Activated T-cell treated with anti-CD3 and anti-CD28 coated beads, Interleukin-2, amount 50 U/mL, for 4 hours (primary cell): ENCODE measurements around the gene XCR1. TPM values are rescaled to one million over a fixed set of nuclear protein-coding genes. Genes with fewer than 3 reads are reported as not detected.
"Not testable (repeated sequence)": the region's sequence is repeated elsewhere in the genome, so short reads cannot be mapped to it uniquely, and the experiment has no call there.

Source experiments
- ATAC-seq, 2 donors: fragments of 200-7000 bp; cut with Tn5 transposase; one replicate each; pipeline ENCODE4 v1.10.0; 2021
- DNase-seq: peaks from one replicate; pipeline ENCODE4 v3.0.0-alpha.2; 2020
- H3K27me3 Mint-ChIP-seq: one replicate; pipeline ENCODE4 v1.8.0; 2021; ENCODE audit warnings: low read depth, mixed read lengths
- H3K36me3 Mint-ChIP-seq: one replicate; pipeline ENCODE4 v1.8.0; 2022; ENCODE audit warnings: mixed read lengths; ENCODE audit not compliant: insufficient read depth
- H3K4me1 Mint-ChIP-seq: one replicate; pipeline ENCODE4 v1.8.0; 2021; ENCODE audit warnings: low read depth, mixed read lengths
- H3K4me3 Mint-ChIP-seq: one replicate; pipeline ENCODE4 v1.8.0; 2021; ENCODE audit warnings: mild to moderate bottlenecking, moderate library complexity, mixed read lengths
- H3K9me3 Mint-ChIP-seq: one replicate; pipeline ENCODE4 v1.8.0; 2021; ENCODE audit warnings: mixed read lengths
- total RNA-seq, 3 donors: library from RNA; stranded (reverse); gene quantifications; one replicate each; pipeline ENCODE4 v1.2.1, GENCODE V29; 2021

XCR1 gene
- total RNA-seq, 3 donors from 2014 or later: not detected

- H3K9me3 Mint-ChIP-seq: no peaks in the 10 kb centered on the region
- ATAC-seq (no peak), DNase-seq (no peak)
- H3K36me3 Mint-ChIP-seq: no peaks in the 10 kb centered on the region
- H3K27me3 Mint-ChIP-seq: peaks cover 12% of the 10 kb centered on the region
- H3K4me1 Mint-ChIP-seq: peaks cover 9% of the 10 kb centered on the region
- H3K4me3 Mint-ChIP-seq: no peak overlapping the region
Measured at GRCh38 chr3:46058981-46059380, 31.7 kb upstream of the XCR1 start.

DNA sequence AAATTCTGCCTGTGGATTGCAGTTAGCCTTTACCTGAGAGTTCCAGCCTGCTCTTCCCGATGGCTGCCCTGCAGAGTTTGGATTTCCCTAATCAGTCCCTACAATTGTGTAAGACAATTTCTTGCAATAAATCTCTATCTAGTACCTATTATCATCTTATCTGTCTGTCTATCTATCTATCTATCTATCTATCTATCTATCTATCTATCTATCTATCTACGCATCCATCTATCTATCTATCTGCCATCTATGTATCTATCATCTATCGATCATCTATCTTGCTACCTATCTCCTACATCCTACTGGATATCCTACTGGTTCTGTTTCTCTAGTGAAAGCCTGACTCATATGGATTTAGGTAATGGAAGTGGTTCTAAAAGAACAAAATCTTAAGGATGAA lies 30.4 kb upstream of the XCR1 start:
- H3K36me3 Mint-ChIP-seq: no peaks in the 10 kb centered on the region
- no peaks in the 10 kb centered on the region for H3K4me1 Mint-ChIP-seq
- H3K9me3 Mint-ChIP-seq: no peaks in the 10 kb centered on the region
- DNase-seq (no peak), ATAC-seq (no peak)
- H3K4me3 Mint-ChIP-seq: no peak overlapping the region
- H3K27me3 Mint-ChIP-seq: peaks cover 12% of the 10 kb centered on the region

DNA sequence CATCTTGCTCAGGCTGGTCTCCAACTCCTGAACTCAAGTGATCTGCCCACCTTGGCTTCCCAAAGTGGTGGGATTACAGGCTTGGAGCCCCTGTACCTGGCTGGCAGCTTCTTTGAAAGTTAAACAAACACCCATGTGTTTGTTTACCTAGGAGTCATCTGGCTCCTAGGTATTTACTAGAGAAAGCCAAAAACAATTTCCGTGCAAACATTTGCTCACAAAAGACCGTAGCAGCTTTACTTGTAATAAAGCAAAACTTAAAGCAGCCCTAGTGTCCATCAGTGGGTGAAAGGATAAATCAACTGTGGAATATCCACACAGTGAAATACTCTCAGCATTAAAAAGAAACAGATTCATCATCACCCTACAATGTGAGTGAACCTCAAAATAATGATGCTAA lies 29.4 kb upstream of the XCR1 start:
- DNase-seq: no peak
- ATAC-seq: no peak
- Mint-ChIP-seq H3K27me3 (peaks cover 16% of the 10 kb centered on the region), H3K36me3 (no peaks in the 10 kb centered on the region), H3K9me3 (no peaks in the 10 kb centered on the region), H3K4me3 (no peak overlapping the region), H3K4me1 (no peaks in the 10 kb centered on the region)

DNA sequence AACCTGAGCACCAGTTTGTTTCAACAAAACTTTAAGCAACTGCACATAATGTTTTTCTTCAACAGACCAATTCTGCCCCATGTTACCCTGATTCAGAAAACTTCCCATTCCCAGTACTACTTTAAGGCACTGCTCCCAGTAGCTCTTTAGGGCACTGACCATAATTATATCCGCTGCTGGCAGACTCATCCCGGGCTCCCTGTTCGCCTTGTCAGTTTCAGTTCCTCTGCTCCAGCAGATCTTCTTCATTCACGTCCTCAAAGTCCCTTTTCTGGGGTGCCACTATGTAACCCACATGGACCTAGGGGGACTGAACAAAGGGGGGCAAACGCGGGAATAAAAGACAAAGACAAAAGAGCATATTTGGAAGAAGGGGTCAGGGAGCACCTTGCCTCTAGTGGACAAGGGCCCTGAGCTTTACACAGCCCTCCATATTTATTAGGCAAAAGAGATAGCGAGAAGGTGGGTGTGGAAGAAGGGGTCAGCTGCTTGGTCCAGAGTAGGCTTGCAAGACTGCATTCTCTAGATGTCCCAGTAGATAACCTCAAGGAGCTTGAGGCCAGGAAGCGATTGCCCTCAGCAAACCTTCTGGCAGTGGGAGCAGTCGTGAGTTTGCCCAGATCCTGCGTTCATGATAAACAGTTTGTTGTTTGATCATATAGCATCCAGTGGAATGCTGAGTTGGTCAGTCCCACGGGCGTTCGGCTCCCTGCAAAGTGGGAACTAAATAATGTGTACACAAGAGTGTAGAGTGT lies 26.7 kb upstream of the XCR1 start:
- H3K4me1 Mint-ChIP-seq, H3K4me3 Mint-ChIP-seq, DNase-seq, ATAC-seq, H3K36me3 Mint-ChIP-seq, H3K9me3 Mint-ChIP-seq: not testable (repeated sequence)
- peaks cover 16% of the 10 kb centered on the region for H3K27me3 Mint-ChIP-seq

DNA sequence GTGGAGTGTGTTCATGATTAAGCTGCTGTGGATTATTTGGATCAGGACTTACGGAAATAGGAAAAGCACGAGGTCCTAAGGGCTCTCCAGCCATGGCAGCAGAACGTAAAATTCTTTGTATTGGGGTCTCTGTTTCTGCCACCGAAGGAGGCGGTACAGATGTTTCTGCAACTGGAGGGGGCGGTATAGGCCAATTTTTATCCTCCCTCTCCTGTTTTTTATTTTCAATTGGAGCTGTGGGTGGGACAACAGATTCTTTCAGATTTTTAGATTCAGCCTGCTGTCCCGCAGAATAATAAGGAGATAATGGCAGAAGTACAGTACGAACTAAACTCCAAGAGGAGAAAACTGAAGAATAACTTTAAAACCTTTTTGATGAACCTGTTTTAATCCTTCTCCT lies 26.0 kb upstream of the XCR1 start:
- not testable (repeated sequence) for ATAC-seq, H3K36me3 Mint-ChIP-seq, H3K9me3 Mint-ChIP-seq, H3K4me3 Mint-ChIP-seq, H3K4me1 Mint-ChIP-seq, DNase-seq
- peaks cover 16% of the 10 kb centered on the region for H3K27me3 Mint-ChIP-seq

- no peaks in the 10 kb centered on the region for H3K4me1 Mint-ChIP-seq
- H3K9me3 Mint-ChIP-seq: no peaks in the 10 kb centered on the region
- H3K27me3 Mint-ChIP-seq: peaks cover 16% of the 10 kb centered on the region
- DNase-seq (no peak), ATAC-seq (no peak)
- H3K36me3 Mint-ChIP-seq: no peaks in the 10 kb centered on the region
- no peak overlapping the region for H3K4me3 Mint-ChIP-seq
Measured at GRCh38 chr3:46052531-46052930, 25.2 kb upstream of the XCR1 start.

- Mint-ChIP-seq H3K4me3 (no peak overlapping the region), H3K36me3 (no peaks in the 10 kb centered on the region), H3K27me3 (peaks cover 4% of the 10 kb centered on the region), H3K4me1 (peaks cover 21% of the 10 kb centered on the region), H3K9me3 (peaks cover 10% of the 10 kb centered on the region)
- ATAC-seq: no peak
- DNase-seq: no peak
Measured at GRCh38 chr3:46049093-46049492, 21.8 kb upstream of the XCR1 start.

- DNase-seq, H3K4me3 Mint-ChIP-seq: not testable (repeated sequence)
- ATAC-seq: peak in 1 of 2 donors; percentile 35
Measured at GRCh38 chr3:46046231-46046630, 18.9 kb upstream of the XCR1 start.

GRCh38 chr3:46038916-46039315 lies 11.6 kb upstream of the XCR1 start:
- no peak for ATAC-seq
- H3K36me3 Mint-ChIP-seq: no peaks in the 10 kb centered on the region
- H3K4me1 Mint-ChIP-seq: no peaks in the 10 kb centered on the region
- no peaks in the 10 kb centered on the region for H3K27me3 Mint-ChIP-seq
- DNase-seq: no peak
- H3K4me3 Mint-ChIP-seq: no peak overlapping the region
- H3K9me3 Mint-ChIP-seq: peaks cover 9% of the 10 kb centered on the region

More at GRCh38 chr3:46046231-46046630, 18.9 kb upstream of the XCR1 start:
- H3K36me3 Mint-ChIP-seq, H3K27me3 Mint-ChIP-seq: not testable (repeated sequence)
- H3K4me1 Mint-ChIP-seq: peaks cover 21% of the 10 kb centered on the region
- H3K9me3 Mint-ChIP-seq: peaks cover 19% of the 10 kb centered on the region

GRCh38 chr3:46038071-46038470 lies 10.8 kb upstream of the XCR1 start:
- H3K9me3 Mint-ChIP-seq, H3K27me3 Mint-ChIP-seq: not testable (repeated sequence)

DNA sequence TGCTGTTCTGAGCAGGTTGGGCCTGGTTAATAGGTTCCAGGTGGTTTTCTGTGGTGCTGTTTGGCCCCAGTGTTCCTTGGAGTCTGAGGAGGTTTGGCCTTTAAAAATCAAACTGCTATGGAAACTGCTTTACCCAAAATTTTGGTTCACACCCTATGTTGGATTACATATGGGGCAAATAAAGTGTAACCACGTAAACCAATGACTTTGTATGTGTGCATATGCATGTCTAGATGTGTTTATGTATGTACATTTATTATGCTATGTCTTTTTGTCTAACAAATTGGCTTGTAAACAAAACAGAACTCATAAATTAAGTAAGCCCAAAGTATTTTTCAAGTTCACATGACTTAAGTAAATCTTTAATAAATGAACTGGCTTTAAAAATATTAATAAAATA lies 8.9 kb upstream of the XCR1 start:
- no peak overlapping the region for H3K4me3 Mint-ChIP-seq
- no peak for ATAC-seq
- no peaks in the 10 kb centered on the region for H3K36me3 Mint-ChIP-seq
- no peak for DNase-seq
- H3K9me3 Mint-ChIP-seq: no peaks in the 10 kb centered on the region
- H3K27me3 Mint-ChIP-seq: no peaks in the 10 kb centered on the region
- H3K4me1 Mint-ChIP-seq: no peaks in the 10 kb centered on the region

More at GRCh38 chr3:46038071-46038470, 10.8 kb upstream of the XCR1 start:
- H3K36me3 Mint-ChIP-seq, H3K4me3 Mint-ChIP-seq, ATAC-seq, H3K4me1 Mint-ChIP-seq, DNase-seq: not testable (repeated sequence)

- H3K27me3 Mint-ChIP-seq: no peaks in the 10 kb centered on the region
- no peak overlapping the region for H3K4me3 Mint-ChIP-seq
- peaks cover 9% of the 10 kb centered on the region for H3K9me3 Mint-ChIP-seq
- no peak for DNase-seq
- no peaks in the 10 kb centered on the region for H3K36me3 Mint-ChIP-seq
- H3K4me1 Mint-ChIP-seq: no peaks in the 10 kb centered on the region
- ATAC-seq: no peak
Measured at GRCh38 chr3:46031747-46032146, 4.5 kb upstream of the XCR1 start.

- Mint-ChIP-seq H3K4me3 (no peak overlapping the region), H3K27me3 (no peaks in the 10 kb centered on the region), H3K9me3 (peaks cover 9% of the 10 kb centered on the region), H3K4me1 (no peaks in the 10 kb centered on the region), H3K36me3 (no peaks in the 10 kb centered on the region)
- DNase-seq (no peak), ATAC-seq (no peak)
Measured at GRCh38 chr3:46031269-46031668, 4.0 kb upstream of the XCR1 start.

- Mint-ChIP-seq H3K27me3 (no peaks in the 10 kb centered on the region), H3K9me3 (peaks cover 9% of the 10 kb centered on the region), H3K4me1 (no peaks in the 10 kb centered on the region), H3K4me3 (no peak overlapping the region), H3K36me3 (no peaks in the 10 kb centered on the region)
- DNase-seq (no peak), ATAC-seq (no peak)
Measured at GRCh38 chr3:46030626-46031025, 3.3 kb upstream of the XCR1 start.

GRCh38 chr3:46029953-46030543 lies 2.8 kb upstream of the XCR1 start:
- Mint-ChIP-seq H3K36me3 (no peaks in the 10 kb centered on the region), H3K4me1 (no peaks in the 10 kb centered on the region), H3K27me3 (no peaks in the 10 kb centered on the region), H3K4me3 (no peak overlapping the region), H3K9me3 (peaks cover 9% of the 10 kb centered on the region)
- ATAC-seq (no peak), DNase-seq (no peak)
